BJ (cell line): Measurements from ENCODE around the gene TAX1BP1. TPM values are rescaled to one million over a fixed set of nuclear protein-coding genes. Genes with fewer than 3 reads are reported as not detected.

Experiments
- CTCF ChIA-PET: fragments of 350-600 bp; formaldehyde crosslinking; extraction: SDS; loops from one replicate; lab custom pipeline; 2021; ENCODE audit warnings: antibody characterized with exemption, inconsistent platforms; lab: Yijun Ruan, JAX
- POLR2A ChIA-PET: fragments of 300-600 bp; sonication (Branson Sonifier 250); formaldehyde crosslinking; extraction: SDS; loops from one replicate; lab custom pipeline; 2021; ENCODE audit warnings: antibody characterized with exemption; lab: Charles Lee
- DNase-seq: peaks from one replicate; pipeline ENCODE4 v3.0.0-alpha.2; 2011; ENCODE audit warnings: low read depth
- H3K27me3 ChIP-seq: 2 replicates; pipeline ENCODE4 v1.6.0; 2011; ENCODE audit warnings: low read length; ENCODE audit not compliant: control insufficient read depth, insufficient read depth
- H3K36me3 ChIP-seq: 2 replicates; pipeline ENCODE4 v1.5.1; 2011; ENCODE audit warnings: low read length; ENCODE audit not compliant: control insufficient read depth, insufficient read depth
- H3K4me3 ChIP-seq: 2 replicates; pipeline ENCODE4 v1.5.1; 2011; ENCODE audit warnings: low read depth, mild to moderate bottlenecking, control low read depth, low read length
- polyA plus RNA-seq: library from polyadenylated mRNA; depleted of rRNA; stranded (reverse); fragments of >200 nt; gene quantifications from 2 replicates; pipeline ENCODE4 v1.2.3, GENCODE V29; 2011
- TF ChIP-seq, protein P1 (sequence below): IDR thresholded peaks from 2 replicates; pipeline ENCODE4 v1.5.1; 2011; ENCODE audit warnings: low read depth, mild to moderate bottlenecking, control low read depth, inconsistent platforms, low read length, moderate library complexity; ENCODE audit not compliant: insufficient read depth

Gene TAX1BP1
- polyA plus RNA-seq, 1 experiment: 93.6 TPM

DNA sequence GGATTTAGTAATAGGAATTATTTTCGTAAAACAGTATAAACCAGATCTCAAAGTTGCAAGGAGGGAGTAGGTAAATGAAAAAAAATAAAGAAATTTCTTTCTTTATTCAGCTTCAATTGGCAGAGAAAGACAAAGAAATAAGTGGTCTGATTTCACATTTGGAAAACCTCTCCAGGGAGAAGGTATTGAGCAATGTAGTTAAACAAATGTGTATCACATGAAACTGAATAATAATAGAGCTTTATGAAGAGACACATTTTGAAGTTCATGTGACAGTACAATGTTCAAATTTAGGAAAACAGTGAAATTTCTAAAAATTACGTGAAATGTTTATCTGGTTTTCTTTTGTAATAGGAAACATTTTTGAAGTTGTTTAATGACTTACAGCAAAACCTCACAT, 63.0 kb downstream of the TAX1BP1 start:
- ChIA-PET POLR2A (interaction anchor here (0.7 kb wide), 1 partner anchor 613 kb away, joined by 4 read pairs; no protein-coding TSS in a partner anchor), CTCF (interaction anchor here (1.1 to 1.7 kb wide), 2 partner anchors 11 to 18 kb away, joined by 3 read pairs; no protein-coding TSS in a partner anchor)
- TF ChIP-seq, protein P1, sequence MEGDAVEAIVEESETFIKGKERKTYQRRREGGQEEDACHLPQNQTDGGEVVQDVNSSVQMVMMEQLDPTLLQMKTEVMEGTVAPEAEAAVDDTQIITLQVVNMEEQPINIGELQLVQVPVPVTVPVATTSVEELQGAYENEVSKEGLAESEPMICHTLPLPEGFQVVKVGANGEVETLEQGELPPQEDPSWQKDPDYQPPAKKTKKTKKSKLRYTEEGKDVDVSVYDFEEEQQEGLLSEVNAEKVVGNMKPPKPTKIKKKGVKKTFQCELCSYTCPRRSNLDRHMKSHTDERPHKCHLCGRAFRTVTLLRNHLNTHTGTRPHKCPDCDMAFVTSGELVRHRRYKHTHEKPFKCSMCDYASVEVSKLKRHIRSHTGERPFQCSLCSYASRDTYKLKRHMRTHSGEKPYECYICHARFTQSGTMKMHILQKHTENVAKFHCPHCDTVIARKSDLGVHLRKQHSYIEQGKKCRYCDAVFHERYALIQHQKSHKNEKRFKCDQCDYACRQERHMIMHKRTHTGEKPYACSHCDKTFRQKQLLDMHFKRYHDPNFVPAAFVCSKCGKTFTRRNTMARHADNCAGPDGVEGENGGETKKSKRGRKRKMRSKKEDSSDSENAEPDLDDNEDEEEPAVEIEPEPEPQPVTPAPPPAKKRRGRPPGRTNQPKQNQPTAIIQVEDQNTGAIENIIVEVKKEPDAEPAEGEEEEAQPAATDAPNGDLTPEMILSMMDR: no peak
- H3K4me3 ChIP-seq: no peak overlapping the region
- H3K36me3 ChIP-seq: no peaks in the 10 kb centered on the region
- no peaks in the 10 kb centered on the region for H3K27me3 ChIP-seq
- DNase-seq: no peak

GRCh38 chr7:27804139-27804538, 64.2 kb downstream of the TAX1BP1 start:
- TF ChIP-seq, protein P1: no peak
- H3K36me3 ChIP-seq: no peaks in the 10 kb centered on the region
- H3K27me3 ChIP-seq: no peaks in the 10 kb centered on the region
- DNase-seq: no peak
- ChIA-PET POLR2A (no interaction called here), CTCF (no interaction called here)
- H3K4me3 ChIP-seq: no peak overlapping the region

- ChIA-PET CTCF (no interaction called here), POLR2A (no interaction called here)
- Histone ChIP-seq H3K27me3 (no peaks in the 10 kb centered on the region), H3K4me3 (no peak overlapping the region), H3K36me3 (no peaks in the 10 kb centered on the region)
- DNase-seq: peak; percentile 26
- TF ChIP-seq, protein P1: no peak
Measured at GRCh38 chr7:27808626-27809025, 68.7 kb downstream of the TAX1BP1 start.

- DNase-seq: no peak
- ChIA-PET POLR2A (no interaction called here), CTCF (interaction anchor here (0.9 kb wide), 1 partner anchor 25 kb away, joined by 6 read pairs; no protein-coding TSS in a partner anchor)
- no peaks in the 10 kb centered on the region for H3K36me3 ChIP-seq
- H3K4me3 ChIP-seq: no peak overlapping the region
- no peaks in the 10 kb centered on the region for H3K27me3 ChIP-seq
- TF ChIP-seq, protein P1: no peak
Measured at GRCh38 chr7:27810186-27810585, 70.2 kb downstream of the TAX1BP1 start.

DNA sequence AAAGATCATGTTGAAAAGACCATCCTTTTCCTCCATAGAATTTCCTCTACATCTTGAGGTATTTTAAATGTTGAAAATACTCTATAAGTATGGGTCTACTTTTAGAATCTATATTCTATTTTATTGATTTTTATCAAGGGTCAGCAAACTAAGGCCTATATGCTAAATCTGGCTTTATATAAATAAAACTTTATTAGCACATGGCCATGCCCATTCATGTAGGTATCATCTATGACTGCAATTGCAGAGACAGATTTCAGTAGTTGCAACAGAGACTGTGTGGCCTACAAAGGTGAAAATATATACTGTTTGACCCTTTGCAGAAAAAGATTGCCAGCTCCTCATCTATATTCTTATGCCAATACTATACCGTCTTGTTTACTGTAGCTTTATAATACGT, 72.7 kb downstream of the TAX1BP1 start:
- H3K36me3 ChIP-seq: 0 out of 2 replicates have a peak, but pooled peaks cover 1% of the 10 kb centered on the region
- ChIA-PET POLR2A (no interaction called here), CTCF (no interaction called here)
- TF ChIP-seq, protein P1: no peak
- H3K27me3 ChIP-seq: no peaks in the 10 kb centered on the region
- no peak for DNase-seq
- H3K4me3 ChIP-seq: no peak overlapping the region
